Kidney glomerular epithelial cell (primary cell): ENCODE results near the gene TRMT1L.
"Not testable (repeated sequence)": the region's sequence is repeated elsewhere in the genome, so short reads cannot be mapped to it uniquely, and the experiment has no call there.

Experiments used
- DNase-seq: peaks from one replicate; lab custom pipeline; 2025; lab: John Stamatoyannopoulos, UW

The TRMT1L gene, protein sequence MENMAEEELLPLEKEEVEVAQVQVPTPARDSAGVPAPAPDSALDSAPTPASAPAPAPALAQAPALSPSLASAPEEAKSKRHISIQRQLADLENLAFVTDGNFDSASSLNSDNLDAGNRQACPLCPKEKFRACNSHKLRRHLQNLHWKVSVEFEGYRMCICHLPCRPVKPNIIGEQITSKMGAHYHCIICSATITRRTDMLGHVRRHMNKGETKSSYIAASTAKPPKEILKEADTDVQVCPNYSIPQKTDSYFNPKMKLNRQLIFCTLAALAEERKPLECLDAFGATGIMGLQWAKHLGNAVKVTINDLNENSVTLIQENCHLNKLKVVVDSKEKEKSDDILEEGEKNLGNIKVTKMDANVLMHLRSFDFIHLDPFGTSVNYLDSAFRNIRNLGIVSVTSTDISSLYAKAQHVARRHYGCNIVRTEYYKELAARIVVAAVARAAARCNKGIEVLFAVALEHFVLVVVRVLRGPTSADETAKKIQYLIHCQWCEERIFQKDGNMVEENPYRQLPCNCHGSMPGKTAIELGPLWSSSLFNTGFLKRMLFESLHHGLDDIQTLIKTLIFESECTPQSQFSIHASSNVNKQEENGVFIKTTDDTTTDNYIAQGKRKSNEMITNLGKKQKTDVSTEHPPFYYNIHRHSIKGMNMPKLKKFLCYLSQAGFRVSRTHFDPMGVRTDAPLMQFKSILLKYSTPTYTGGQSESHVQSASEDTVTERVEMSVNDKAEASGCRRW

DNA sequence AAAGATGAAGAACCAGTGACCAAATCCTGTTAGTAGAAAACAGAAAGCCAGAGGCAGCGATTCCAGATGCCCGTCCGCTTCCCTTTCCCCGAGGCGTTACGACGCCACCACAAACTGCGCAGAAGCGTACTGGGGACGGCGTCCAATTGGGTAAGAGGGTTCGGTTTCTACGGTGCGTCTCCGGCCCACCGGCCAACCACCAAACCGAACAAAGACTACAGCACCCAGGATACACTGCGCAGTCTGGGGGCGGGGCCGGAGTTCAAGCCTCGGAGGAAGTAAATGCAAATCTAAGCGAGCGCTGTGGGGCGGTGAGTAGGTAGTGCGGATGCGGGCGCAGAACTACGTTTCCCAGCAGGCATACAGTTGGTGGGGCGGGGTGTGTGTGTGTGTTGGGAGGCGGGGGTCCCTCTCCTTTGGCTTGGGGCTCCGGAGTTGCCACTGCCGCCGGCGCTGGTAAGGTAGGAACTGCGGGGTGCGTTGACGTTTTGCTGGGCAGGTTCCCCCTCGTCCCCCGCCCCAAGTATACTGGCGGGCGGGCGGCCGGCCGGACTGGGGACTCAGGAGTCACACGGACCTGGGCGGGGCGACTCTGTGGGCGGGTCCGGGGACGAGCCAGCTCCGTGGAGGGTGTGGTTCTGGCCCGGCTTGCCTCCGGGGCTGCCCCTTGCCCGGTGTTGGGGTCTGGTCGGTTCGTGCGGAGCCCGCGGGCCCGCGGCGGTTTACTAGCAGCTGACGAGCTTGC, at the start of gene TRMT1L, which contains the start of gene SWT1:
Gene TRMT1L, minus strand, starts transcription at position 100 of the 745 bp plus-strand sequence. CDS start 241 bp downstream, outside the sequence.
Gene SWT1, plus strand, starts transcription at position 314 of the 745 bp plus-strand sequence. CDS start 3,675 bp downstream, outside the sequence.
- peak; percentile 100 for DNase-seq

DNA sequence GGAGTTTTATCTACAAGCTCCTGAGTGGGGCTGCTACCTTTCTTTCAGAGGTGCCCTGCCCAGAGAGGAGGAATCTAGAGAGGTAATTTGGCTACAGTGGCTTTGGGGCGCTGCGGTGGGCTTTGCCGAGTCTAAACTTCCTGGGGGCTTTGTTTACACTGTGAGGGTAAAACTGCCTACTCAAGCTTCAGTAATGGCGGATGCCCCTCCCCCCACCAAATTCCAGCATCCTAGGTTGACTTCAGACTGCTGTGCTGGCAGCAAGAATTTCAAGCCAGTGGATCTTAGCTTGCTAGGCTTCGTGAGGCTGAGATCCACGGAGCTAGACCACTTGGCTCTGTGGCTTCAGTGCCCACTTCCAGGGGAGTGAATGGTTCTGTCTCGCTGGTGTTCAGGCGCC, 44.1 kb upstream of the TRMT1L start:
- DNase-seq: no peak

DNA sequence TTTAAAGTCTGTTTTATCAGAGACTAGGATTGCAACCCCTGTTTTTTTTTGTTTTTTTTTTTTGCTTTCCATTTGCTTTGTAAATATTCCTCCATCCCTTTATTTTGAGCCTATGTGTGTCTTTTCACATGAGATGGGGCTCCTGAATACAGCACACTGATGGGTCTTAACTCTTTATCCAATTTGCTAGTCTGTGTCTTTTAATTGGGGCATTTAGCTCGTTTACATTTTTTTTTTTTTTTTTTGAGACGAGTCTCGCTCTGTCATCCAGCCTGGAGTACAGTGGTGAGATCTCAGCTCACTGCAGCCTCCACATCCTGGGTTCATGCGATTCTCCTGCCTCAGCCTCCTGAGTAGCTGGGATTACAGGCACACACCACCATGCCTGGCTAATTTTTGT, 42.0 kb upstream of the TRMT1L start:
- not testable (repeated sequence) for DNase-seq

DNA sequence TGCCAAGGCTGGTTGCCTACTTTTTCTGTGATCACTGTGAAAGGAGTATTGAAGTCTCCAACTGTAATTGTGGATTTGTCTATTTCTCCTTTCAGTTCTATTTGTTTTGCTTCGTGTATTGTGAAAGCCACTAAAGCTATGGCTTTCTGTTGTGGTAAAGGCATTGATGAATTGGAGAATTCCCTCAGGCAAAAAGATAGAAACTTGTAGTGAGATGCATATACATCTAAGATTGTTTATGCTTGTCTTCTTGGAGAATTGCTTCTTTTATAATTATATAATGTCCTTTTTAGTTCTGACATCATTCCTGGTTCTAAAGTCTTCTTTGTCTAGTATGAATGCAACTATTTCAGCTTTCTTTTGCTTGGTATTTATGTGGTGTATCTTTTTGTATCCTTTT, 37.0 kb upstream of the TRMT1L start:
- no peak for DNase-seq

DNA sequence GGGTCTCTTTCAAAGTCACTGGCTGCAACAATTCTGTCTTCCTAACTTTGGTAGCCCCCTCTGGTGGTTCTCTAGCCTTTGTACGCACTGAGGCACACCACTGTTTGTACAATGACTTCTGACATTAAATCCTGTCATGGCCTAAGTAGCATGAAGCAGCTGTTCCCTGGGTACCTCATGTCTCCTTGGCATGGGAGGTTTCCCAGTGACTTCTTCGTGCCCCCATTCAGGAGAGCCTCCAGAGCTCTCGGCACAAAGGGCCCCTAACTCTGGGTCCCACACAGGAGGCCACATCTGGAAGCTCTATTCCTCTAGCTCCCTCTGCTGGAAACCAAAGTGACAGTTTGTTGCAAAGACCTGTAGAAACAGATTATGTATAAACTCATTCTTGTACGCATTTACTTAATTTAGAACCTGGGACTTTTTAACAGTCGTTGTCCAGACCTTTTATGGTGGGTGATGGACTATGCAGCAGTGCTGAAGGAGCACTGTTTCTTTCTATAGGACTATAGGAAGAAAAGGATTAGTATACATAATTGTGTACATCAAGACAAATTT, 13.6 kb upstream of the TRMT1L start:
- peak; percentile 37 for DNase-seq

DNA sequence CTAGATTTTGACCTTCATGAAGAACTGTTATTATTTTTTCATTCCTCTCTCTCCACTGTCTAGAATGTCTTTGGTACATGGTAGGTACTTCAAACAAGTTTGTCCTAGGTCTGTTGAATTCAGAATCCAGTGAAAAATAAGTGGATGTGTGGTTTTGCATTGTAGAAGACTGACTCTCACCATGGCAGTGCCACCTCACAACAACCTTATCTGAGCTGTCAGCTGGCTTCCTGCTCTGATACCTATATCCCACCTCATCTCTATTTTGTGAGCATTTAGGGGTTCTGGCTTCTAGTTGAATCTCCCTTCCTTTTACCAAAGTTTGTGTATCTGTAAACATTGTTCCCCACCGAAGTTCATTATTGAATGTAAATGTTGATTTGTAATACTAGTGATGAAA, 9.4 kb upstream of the TRMT1L start:
- no peak for DNase-seq

DNA sequence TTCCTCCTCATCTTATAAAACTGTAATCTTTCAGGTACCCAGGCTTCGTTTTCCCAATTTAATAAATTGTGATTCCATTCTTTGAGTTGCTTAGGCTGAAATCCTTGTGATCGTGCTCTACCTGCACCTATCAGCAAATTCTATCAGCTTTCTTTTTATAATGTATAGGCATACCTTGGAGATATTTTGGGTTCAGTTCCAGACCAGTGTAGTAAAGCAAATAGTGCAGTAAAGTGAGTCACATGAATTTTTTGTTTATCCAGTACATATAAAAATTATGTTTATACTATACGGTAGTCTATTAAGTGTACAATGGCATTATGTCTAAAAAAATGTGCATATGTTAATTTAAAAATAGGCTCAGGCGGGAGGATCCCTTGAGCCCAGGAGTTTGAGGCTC, 5.7 kb upstream of the TRMT1L start:
- DNase-seq: no peak

DNA sequence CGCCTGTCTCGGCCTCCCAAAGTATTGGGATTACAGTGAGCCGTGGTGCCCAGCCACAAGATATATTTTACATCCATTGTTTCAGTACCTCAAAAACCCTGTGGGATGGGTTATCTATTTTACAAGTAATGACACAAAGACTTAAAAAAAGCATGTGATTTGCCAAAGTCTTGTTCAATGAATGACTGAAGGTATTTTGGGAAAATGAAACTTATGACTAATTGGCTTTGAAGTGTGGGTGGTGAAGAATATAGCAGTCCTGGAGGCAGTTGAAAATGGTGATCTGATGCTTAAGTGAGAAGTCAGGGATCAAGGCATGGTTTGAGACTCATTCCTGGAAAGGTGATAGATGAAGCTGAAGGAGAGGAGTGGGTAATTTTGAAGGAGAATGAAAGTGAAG, 3.2 kb upstream of the TRMT1L start:
- DNase-seq: peak; percentile 3

DNA sequence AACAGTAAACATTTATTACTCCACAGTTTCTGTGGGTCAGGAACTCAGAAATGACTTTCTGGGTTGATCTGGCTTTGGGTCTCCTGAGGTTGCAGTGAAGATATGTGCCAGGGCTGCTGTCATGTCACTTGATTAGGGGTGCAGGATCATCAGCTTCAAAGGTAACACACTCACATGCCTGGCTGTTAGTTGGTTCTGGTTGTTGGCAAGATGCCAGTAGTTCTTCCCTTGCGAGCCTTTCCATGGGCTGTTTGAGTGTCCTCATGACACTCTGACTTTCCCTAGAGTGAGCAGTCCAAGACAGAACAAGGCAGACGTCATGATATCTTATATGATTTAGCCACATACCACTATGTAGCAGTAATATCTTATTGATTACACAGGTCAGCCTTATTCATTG, 2.0 kb upstream of the TRMT1L start:
- no peak for DNase-seq

DNA sequence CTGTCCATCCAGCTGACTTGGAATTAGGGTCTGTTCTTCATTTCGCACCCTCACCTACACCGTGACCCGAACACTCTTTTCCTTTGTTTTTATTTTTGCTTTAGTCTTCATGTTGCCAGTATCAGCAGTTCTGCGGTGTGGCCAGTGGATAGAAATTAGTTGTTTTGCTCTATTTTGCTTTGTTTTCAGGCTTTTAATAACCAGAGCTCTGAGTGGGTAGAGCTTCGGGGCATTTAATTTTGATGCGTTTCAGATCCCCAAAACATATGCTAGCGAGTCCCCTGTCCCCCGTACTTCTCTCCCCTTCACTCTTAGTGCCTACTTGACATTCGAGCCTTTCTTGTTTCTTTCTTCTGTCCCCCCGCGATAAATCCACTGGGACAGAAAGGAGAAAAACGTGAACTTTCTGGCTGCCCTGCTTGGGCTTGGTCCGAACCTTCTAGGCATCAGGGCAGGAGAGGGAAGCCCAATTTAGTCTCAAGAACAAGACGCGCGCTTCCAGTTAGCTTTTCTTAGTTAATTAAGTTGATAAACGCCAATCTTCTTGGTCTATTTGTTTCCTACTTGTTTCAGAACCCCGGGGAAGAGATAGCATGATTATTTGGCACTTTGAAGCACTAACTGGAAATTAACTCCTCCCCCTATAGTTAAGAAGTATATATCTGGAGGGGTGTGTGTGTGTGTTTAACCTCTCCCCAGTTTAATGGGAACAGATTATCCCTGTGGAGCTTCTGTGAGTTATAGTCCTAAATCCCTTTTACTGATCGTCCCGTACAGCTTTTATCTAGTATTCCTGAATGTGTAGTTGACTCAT, 1.1 kb upstream of the TRMT1L start:
- DNase-seq: no peak

DNA sequence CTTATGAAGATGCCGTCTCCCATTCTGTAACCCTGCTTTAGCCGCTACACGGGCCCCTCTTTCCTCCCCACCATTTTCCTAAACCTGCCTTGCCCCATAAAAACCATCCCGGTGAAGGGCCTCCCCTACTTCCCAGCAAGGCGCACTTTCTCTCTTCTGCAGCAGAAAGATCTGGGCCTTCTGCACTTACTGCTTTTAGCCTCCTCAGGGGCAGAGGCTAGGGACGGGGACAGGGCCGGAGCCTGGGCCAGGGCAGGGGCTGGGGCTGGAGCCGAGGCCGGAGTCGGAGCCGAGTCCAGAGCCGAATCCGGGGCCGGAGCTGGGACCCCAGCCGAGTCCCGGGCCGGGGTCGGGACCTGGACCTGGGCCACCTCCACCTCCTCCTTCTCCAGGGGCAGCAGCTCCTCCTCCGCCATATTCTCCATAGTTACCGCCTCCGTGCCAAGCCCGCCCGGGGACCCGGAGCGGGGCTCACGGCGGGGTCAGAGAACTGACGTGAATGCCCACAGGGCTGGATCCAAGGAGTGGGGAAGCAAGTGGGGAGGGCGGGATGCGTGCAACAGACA, 382 bp downstream of the TRMT1L start:
- DNase-seq: no peak

DNA sequence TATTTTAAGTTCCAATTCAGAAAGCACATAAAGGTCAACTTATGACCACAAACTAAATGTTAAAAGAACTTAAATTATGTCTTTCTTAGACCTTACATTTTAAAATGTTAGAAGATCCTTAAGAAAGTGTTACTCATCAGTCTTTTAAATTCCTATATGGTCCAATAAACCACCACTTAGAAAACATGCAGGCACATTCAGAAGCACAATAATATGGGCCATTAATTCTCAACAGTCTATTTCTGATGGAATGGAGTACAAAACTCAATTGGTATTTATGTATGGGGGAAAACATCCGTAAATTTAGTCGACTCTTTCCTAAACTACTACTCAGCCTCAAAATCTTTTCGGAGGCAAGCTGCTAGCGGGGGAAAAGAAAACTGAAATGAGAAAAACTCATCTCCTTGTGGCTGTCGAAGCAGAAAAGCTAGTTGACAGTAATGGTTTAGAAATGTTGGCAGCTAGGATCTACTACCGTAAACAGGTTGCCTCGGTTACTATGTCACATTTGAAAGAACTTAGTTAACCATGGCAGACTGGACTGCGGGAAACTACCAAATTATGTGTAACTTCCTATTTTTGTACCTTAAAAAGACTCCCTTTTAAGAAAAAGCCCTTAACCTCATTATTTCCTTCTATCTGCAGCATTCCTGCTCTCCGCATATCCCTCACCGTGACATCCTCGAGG, 1.0 kb downstream of the TRMT1L start:
- peak; percentile 76 for DNase-seq

DNA sequence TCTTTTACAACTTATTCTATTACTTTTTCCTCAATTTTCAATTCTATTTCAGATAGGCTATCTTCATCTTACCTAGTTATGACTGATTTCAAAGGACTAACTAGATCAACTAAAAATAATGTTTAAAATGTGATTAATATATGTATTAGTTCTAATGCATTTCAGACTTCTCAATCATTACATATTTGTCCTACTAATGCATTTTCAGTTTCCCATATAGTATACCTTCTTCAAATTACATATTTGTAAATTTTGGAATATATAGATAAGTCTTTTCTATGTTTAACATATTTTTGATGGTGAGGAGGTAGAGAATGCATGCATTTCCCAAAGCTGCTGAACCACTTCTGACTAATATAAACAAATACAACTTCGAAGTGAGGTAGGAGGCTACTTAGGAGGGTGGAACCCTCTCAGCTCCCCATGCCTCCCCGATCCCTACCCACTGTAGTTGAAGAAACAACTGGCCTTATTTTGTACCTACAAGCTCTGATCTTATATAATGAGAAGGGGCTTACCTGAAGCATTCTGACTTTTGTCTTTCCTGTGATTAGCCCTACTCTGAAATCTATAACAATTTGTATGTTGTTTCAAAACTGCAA, 1.7 kb downstream of the TRMT1L start:
- no peak for DNase-seq

DNA sequence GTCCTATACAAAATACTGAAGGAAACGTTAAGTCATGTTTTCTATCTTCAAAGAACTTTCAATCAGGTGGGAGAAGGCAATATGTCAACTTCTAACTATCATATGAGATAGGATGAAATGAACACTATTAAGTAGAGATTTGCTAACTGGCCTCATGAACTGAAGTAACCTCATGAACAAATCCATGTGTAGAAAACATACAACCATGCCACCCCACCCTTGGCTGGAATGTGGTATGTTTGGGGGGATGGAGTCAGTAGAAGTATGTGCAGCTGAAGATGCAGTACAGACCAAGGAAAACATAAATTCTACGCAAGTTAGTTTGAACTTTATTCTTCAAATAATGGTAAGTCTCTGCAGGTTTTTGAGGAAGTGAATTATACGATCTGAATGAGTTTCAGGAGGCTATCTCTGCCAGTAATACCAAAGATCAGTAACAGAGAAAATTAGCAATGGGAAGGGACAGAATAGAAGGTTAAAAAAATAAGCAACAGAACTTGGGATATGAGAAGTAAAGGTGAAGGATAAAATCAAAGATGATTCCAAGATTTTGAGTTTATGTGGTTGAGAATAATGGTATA, 4.5 kb downstream of the TRMT1L start:
- DNase-seq: no peak

DNA sequence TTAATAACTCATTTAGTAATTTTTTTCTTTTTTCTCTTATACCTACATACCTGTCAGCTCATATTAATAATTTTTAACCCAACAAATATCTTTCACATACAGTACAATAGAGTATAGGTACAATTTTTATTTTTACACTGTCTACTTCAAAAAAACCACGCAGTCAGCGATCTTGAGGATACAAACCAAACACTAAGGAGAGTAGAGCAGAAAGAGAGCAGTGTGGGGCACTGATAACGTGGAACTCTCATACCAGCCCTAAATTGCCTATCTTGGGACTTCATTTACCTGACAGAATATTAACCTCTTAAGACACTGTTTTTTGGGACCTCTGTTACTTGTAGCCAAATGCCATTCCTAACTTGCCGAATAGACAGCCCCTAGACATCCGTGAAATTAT, 5.5 kb downstream of the TRMT1L start:
- DNase-seq: no peak

DNA sequence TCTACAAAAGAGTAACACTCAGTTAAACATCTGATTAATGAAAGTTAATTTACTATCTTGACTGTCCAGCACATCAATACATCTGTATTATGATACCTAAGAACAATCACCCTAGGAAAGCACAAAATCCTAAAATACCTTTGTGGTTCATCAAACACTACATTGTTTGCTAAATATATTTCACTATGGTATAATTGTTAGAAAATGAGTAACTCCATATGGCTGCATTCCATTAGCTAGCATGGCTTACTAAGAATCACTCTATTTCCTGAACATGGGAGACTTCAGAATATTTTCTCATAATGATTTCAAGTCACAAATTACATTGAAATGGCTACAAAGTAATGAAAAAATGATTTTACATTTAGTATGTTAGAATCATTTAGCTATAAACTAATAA, 12.5 kb downstream of the TRMT1L start:
- DNase-seq: peak; percentile 1

DNA sequence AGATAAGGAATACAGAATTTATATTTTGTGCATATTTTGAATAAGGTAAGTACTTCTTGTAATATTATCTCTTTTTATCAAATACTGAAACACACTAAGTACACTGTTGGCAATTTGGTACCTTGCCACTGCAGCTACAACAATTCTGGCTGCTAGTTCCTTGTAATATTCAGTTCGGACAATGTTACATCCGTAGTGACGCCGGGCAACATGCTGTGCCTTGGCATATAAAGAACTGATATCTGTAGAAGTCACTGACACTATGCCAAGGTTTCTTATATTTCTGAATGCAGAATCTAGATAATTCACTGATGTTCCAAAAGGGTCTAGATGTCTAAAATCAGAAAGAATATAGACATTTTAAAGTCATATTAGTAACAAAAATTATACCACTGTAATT, 17.5 kb downstream of the TRMT1L start:
- DNase-seq: no peak

DNA sequence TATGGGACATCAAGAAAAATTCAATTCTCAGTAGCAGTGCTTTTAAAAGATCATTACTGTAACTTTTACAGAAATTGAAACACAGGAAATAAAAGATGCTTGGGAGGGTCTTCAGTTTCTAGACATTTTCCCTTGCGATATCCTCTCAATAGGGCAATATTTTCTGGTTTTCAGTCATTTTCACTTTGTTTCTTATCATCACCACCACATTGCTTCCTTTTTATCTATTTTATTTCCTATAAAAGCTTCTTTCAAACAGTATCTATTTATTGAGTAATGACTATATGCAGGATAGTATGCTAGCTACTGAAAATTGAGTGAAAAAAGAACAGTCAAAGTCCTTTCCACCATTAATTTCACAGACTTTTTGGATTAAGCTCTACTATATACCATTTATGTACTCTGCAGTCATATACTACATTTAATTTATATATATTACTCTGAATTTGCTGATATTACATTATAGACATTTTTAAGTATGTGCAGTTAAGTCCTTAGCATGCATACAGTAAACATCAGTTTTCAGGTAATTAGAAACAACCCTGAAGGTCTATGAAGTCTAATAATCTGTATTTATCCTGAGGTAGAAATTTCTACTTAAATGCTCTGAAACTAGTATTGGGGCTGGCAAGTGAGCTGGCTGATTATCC, 18.7 kb downstream of the TRMT1L start:
- no peak for DNase-seq

DNA sequence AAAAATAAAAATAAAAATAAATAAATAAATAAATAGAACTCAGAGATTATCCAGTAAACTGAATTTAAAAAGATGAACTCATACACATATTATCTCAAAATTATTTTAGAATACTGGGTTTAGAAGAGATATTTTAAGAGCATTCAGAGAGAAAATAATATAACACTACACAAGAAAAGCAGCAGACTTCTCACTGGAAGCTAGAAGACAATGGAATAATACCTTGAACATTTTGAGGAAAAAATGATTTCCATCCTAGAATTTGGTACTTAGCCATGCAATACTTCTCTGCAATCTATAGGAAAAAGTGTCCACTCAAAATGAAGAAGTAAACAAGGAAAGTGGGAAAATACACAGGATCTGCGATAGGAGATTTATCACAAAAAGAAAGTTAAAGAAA, 24.2 kb downstream of the TRMT1L start:
- DNase-seq: no peak
